Breast epithelium (tissue), 4 donors: ENCODE results near the gene SF1. TPM values are rescaled to one million over a fixed set of nuclear protein-coding genes. Genes with fewer than 3 reads are reported as not detected.

Experiments
- DNase-seq, 2 donors: peaks; one replicate each; pipeline ENCODE4 v3.0.0-alpha.2; 2019; ENCODE audit warnings: low spot score in 2 of 2
- H3K27ac ChIP-seq, 2 donors: fragments of 200-600 bp; sonication (generic) in 1 of 2; one replicate each; pipeline ENCODE4 v1.5.1; 2016 to 2019; ENCODE audit warnings: mild to moderate bottlenecking in 1 of 2
- H3K27me3 ChIP-seq, 2 donors: fragments of 200-600 bp; sonication (generic) in 1 of 2; one replicate each; pipeline versions ENCODE4 v1.5.1 to v1.6.0; 2017 to 2019; ENCODE audit warnings: control low read depth in 1 of 2, mild to moderate bottlenecking in 1 of 2
- H3K36me3 ChIP-seq: fragments of 200-600 bp; one replicate; pipeline ENCODE4 v1.5.1; 2019
- H3K4me1 ChIP-seq, 2 donors: fragments of 200-600 bp; sonication (generic); one replicate each; pipeline ENCODE4 v1.5.1; 2016 to 2019; ENCODE audit warnings: control low read depth in 1 of 2
- H3K4me3 ChIP-seq, 3 donors: fragments of 200-600 bp; sonication (generic); 1 replicate in 2 of 3; 2 replicates in 1 of 3; pipeline ENCODE4 v1.5.1; 2016 to 2019; ENCODE audit warnings: mild to moderate bottlenecking in 3 of 3, moderate library complexity in 2 of 3
- H3K9me3 ChIP-seq, 2 donors: fragments of 200-600 bp; sonication (generic) in 1 of 2; one replicate each; pipeline ENCODE4 v1.5.1; 2016 to 2019; ENCODE audit warnings: control low read depth in 1 of 2
- CTCF ChIP-seq, 3 donors: fragments of 450-650 bp; IDR thresholded peaks; one replicate each; pipeline ENCODE4 v1.5.1; 2016 to 2017; ENCODE audit warnings: antibody characterized with exemption in 3 of 3, mild to moderate bottlenecking in 3 of 3, moderate library complexity in 3 of 3
- POLR2A ChIP-seq: fragments of 450-650 bp; IDR thresholded peaks from one replicate; pipeline ENCODE4 v1.6.1; 2016; ENCODE audit warnings: antibody characterized with exemption, mild to moderate bottlenecking, moderate library complexity
- POLR2AphosphoS5 ChIP-seq, 3 donors: sonication (generic); formaldehyde crosslinking; IDR thresholded peaks; one replicate each; pipeline ENCODE4 v1.6.1; 2017; ENCODE audit warnings: antibody characterized with exemption in 3 of 3
- intact Hi-C: fragments of 100-400 bp; cut with DNase I; formaldehyde crosslinking; loops from one replicate; pipeline ENCODE4 v1.15.1; 2023; ENCODE audit warnings: low total_unique reads
- total RNA-seq, 3 donors: library from RNA; depleted of rRNA; stranded (reverse); fragments of >200 nt; gene quantifications; one replicate each; pipeline ENCODE4 v1.1.0, GENCODE V29; 2016

SF1 gene
- total RNA-seq, 3 donors from 2014 or later, result 264 to 293 (median 277) TPM

- H3K27ac ChIP-seq, result no peak overlapping the region
- TF ChIP-seq POLR2AphosphoS5 (IDR thresholded peaks at IDR 0.05) (no peak), CTCF (IDR thresholded peaks at IDR 0.05) (no peak), POLR2A (no peak)
- H3K27me3 ChIP-seq, result peaks cover 2 to 7% of the 10 kb centered on the region in 2 donors
- intact Hi-C loops, result no loop called here
- no peaks in the 10 kb centered on the region for H3K36me3 ChIP-seq
- no peak for DNase-seq
- no peaks in the 10 kb centered on the region for H3K9me3 ChIP-seq
- no peaks in the 10 kb centered on the region for H3K4me1 ChIP-seq
- no peak overlapping the region for H3K4me3 ChIP-seq
Observed at GRCh38 chr11:64726867-64727530, 51.3 kb downstream of the SF1 start.

GRCh38 chr11:64726211-64726641, 52.1 kb downstream of the SF1 start:
- TF ChIP-seq CTCF (IDR thresholded peaks at IDR 0.05) (no peak), POLR2AphosphoS5 (IDR thresholded peaks at IDR 0.05) (no peak), POLR2A (no peak)
- Histone ChIP-seq H3K9me3 (no peaks in the 10 kb centered on the region), H3K27me3 (peaks cover 2 to 15% of the 10 kb centered on the region in 2 donors), H3K4me3 (no peak overlapping the region), H3K36me3 (no peaks in the 10 kb centered on the region), H3K27ac (no peak overlapping the region), H3K4me1 (no peaks in the 10 kb centered on the region)
- intact Hi-C loops, result no loop called here
- DNase-seq, result no peak

GRCh38 chr11:64724863-64725532, 53.3 kb downstream of the SF1 start:
- Histone ChIP-seq H3K4me3 (no peak overlapping the region), H3K4me1 (no peaks in the 10 kb centered on the region), H3K36me3 (no peaks in the 10 kb centered on the region), H3K9me3 (no peaks in the 10 kb centered on the region), H3K27me3 (peaks cover 2 to 27% of the 10 kb centered on the region in 2 donors), H3K27ac (no peak overlapping the region)
- intact Hi-C loops, result no loop called here
- TF ChIP-seq POLR2A (no peak), CTCF (IDR thresholded peaks at IDR 0.05) (no peak), POLR2AphosphoS5 (IDR thresholded peaks at IDR 0.05) (no peak)
- DNase-seq, result no peak

GRCh38 chr11:64723907-64724862, 54.2 kb downstream of the SF1 start:
- Histone ChIP-seq H3K36me3 (no peaks in the 10 kb centered on the region), H3K9me3 (no peaks in the 10 kb centered on the region), H3K4me1 (no peaks in the 10 kb centered on the region), H3K27me3 (peaks cover 2 to 35% of the 10 kb centered on the region in 2 donors), H3K4me3 (no peak overlapping the region), H3K27ac (no peak overlapping the region)
- no peak for DNase-seq
- intact Hi-C loops, result no loop called here
- TF ChIP-seq POLR2A (no peak), POLR2AphosphoS5 (IDR thresholded peaks at IDR 0.05) (no peak), CTCF (IDR thresholded peaks at IDR 0.05) (no peak)
